H9 (cell line): Measurements from ENCODE around the gene NKX6-2. TPM values are rescaled to one million over a fixed set of nuclear protein-coding genes. Genes with fewer than 3 reads are reported as not detected.

ENCODE experiments used
- DNase-seq: peaks from one replicate; pipeline ENCODE4 v3.0.0-alpha.2; 2017
- H2AFZ ChIP-seq: one replicate; pipeline ENCODE4 v1.6.1; 2013; ENCODE audit warnings: mild to moderate bottlenecking, low read length, control low read depth, moderate library complexity
- H2AK5ac ChIP-seq: 2 replicates; pipeline ENCODE4 v1.6.1; 2013; ENCODE audit warnings: low read length, control low read depth, mixed read lengths; ENCODE audit not compliant: insufficient read length
- H2BK120ac ChIP-seq: one replicate; pipeline ENCODE4 v1.6.1; 2013; ENCODE audit warnings: low read depth, mild to moderate bottlenecking, low read length, control low read depth, inconsistent platforms; ENCODE audit not compliant: poor library complexity, severe bottlenecking
- H2BK12ac ChIP-seq: 2 replicates; pipeline ENCODE4 v1.6.1; 2013; ENCODE audit warnings: low read length, control low read depth, mixed read lengths, low read depth; ENCODE audit not compliant: insufficient read length
- H2BK15ac ChIP-seq: 2 replicates; pipeline ENCODE4 v1.6.1; 2013; ENCODE audit warnings: low read depth, low read length, control low read depth
- H2BK20ac ChIP-seq: one replicate; pipeline ENCODE4 v1.6.1; 2013; ENCODE audit warnings: low read depth, mild to moderate bottlenecking, low read length, control low read depth, inconsistent platforms; ENCODE audit not compliant: poor library complexity, severe bottlenecking
- H2BK5ac ChIP-seq: 2 replicates; pipeline ENCODE4 v1.6.1; 2013; ENCODE audit warnings: low read length, control low read depth, mixed read lengths; ENCODE audit not compliant: insufficient read length
- H3K14ac ChIP-seq: 2 replicates; pipeline ENCODE4 v1.6.1; 2013; ENCODE audit warnings: low read length, control low read depth; ENCODE audit not compliant: insufficient read depth
- H3K18ac ChIP-seq: 2 replicates; pipeline ENCODE4 v1.6.1; 2013; ENCODE audit warnings: low read depth, mild to moderate bottlenecking, mixed read lengths, low read length, control low read depth; ENCODE audit not compliant: insufficient read length
- H3K23ac ChIP-seq: 2 replicates; pipeline ENCODE4 v1.6.1; 2013; ENCODE audit warnings: low read length, control low read depth, mixed read lengths, low read depth; ENCODE audit not compliant: insufficient read length
- H3K23me2 ChIP-seq: 2 replicates; pipeline ENCODE4 v1.6.1; 2013; ENCODE audit warnings: low read depth, mild to moderate bottlenecking, mixed read lengths, low read length, control low read depth; ENCODE audit not compliant: insufficient read length, poor library complexity, severe bottlenecking
- H3K27ac ChIP-seq: 2 replicates; pipeline ENCODE4 v1.5.1; 2013; ENCODE audit warnings: low read length, control low read depth, mixed read lengths, low read depth; ENCODE audit not compliant: insufficient read length
- H3K27me3 ChIP-seq: 2 replicates; pipeline ENCODE4 v1.6.1; 2013; ENCODE audit warnings: low read length, control low read depth, inconsistent platforms; ENCODE audit not compliant: insufficient read depth
- H3K4ac ChIP-seq: 2 replicates; pipeline ENCODE4 v1.6.1; 2013; ENCODE audit warnings: low read depth, mild to moderate bottlenecking, control low read depth, inconsistent platforms, low read length, moderate library complexity
- H3K4me1 ChIP-seq: 2 replicates; pipeline ENCODE4 v1.6.1; 2013; ENCODE audit warnings: low read length, control low read depth, inconsistent platforms; ENCODE audit not compliant: insufficient read depth
- H3K4me2 ChIP-seq: 2 replicates; pipeline ENCODE4 v1.6.1; 2013; ENCODE audit warnings: low read length, control low read depth, mixed read lengths; ENCODE audit not compliant: insufficient read length, insufficient read depth
- H3K56ac ChIP-seq: 2 replicates; pipeline ENCODE4 v1.6.1; 2013; ENCODE audit warnings: low read depth, mild to moderate bottlenecking, mixed read lengths, low read length, control low read depth; ENCODE audit not compliant: insufficient read length
- H3K79me1 ChIP-seq: 2 replicates; pipeline ENCODE4 v1.6.1; 2013; ENCODE audit warnings: low read depth, mild to moderate bottlenecking, moderate library complexity, low read length, control low read depth, inconsistent platforms; ENCODE audit not compliant: insufficient read depth, poor library complexity, severe bottlenecking
- H3K79me2 ChIP-seq: 2 replicates; pipeline ENCODE4 v1.6.1; 2013; ENCODE audit warnings: low read length, control low read depth, inconsistent platforms; ENCODE audit not compliant: insufficient read depth
- H3K9ac ChIP-seq: 2 replicates; pipeline ENCODE4 v1.6.1; 2013; ENCODE audit warnings: low read length, control low read depth, mixed read lengths; ENCODE audit not compliant: insufficient read length; ENCODE audit errors: extremely low read depth
- H3K9me3 ChIP-seq: one replicate; pipeline ENCODE4 v1.6.1; 2013; ENCODE audit warnings: low read depth, low read length, inconsistent platforms; ENCODE audit not compliant: control insufficient read depth
- H3T11ph ChIP-seq: one replicate; pipeline ENCODE4 v1.6.1; 2013; ENCODE audit warnings: mild to moderate bottlenecking, low read length, control low read depth, inconsistent platforms
- H4K20me1 ChIP-seq: one replicate; pipeline ENCODE4 v1.6.1; 2013; ENCODE audit not compliant: control insufficient read depth, insufficient read length, insufficient read depth
- H4K5ac ChIP-seq: 2 replicates; pipeline ENCODE4 v1.6.1; 2013; ENCODE audit warnings: low read depth, mild to moderate bottlenecking, mixed read lengths, low read length, control low read depth; ENCODE audit not compliant: insufficient read length
- H4K8ac ChIP-seq: replicated peaks from 2 replicates; pipeline ENCODE4 v1.6.1; 2013; ENCODE audit warnings: low read length, control low read depth, mixed read lengths, low read depth; ENCODE audit not compliant: insufficient read length
- H4K91ac ChIP-seq: 2 replicates; pipeline ENCODE4 v1.6.1; 2013; ENCODE audit warnings: low read depth, mild to moderate bottlenecking, moderate library complexity, mixed read lengths, low read length, control low read depth; ENCODE audit not compliant: insufficient read length
- H3K27ac Mint-ChIP-seq, 3 experiments: 2 replicates in 2 of 3; 3 replicates in 1 of 3; pipeline ENCODE4 v1.8.0; 2020 to 2021; ENCODE audit warnings: mixed read lengths in 3 of 3, mild to moderate bottlenecking in 1 of 3, moderate library complexity in 1 of 3
- H3K27me3 Mint-ChIP-seq: 2 replicates; pipeline ENCODE4 v1.8.0; 2021; ENCODE audit warnings: low read depth, mild to moderate bottlenecking, moderate library complexity, mixed read lengths
- H3K36me3 Mint-ChIP-seq, 3 experiments: 2 replicates in 2 of 3; 3 replicates in 1 of 3; pipeline ENCODE4 v1.8.0; 2020 to 2021; ENCODE audit warnings: low read depth in 3 of 3, mixed read lengths in 3 of 3; ENCODE audit not compliant: insufficient read depth in 1 of 3
- H3K4me1 Mint-ChIP-seq, 2 experiments: 2 replicates each; pipeline ENCODE4 v1.8.0; 2020; ENCODE audit warnings: mixed read lengths in 2 of 2
- H3K4me3 Mint-ChIP-seq, 2 experiments: 2 replicates in 1 of 2; 3 replicates in 1 of 2; pipeline ENCODE4 v1.8.0; 2020 to 2021; ENCODE audit warnings: mild to moderate bottlenecking in 2 of 2, mixed read lengths in 2 of 2, moderate library complexity in 1 of 2
- H3K9me3 Mint-ChIP-seq, 2 experiments: 2 replicates in 1 of 2; 3 replicates in 1 of 2; pipeline ENCODE4 v1.8.0; 2020; ENCODE audit warnings: mild to moderate bottlenecking in 2 of 2, mixed read lengths in 2 of 2, moderate library complexity in 1 of 2
- CTCF ChIP-seq: fragments of 200-600 bp; sonication (generic); conservative IDR thresholded peaks from 3 replicates; pipeline ENCODE4 v1.8.0; 2021; ENCODE audit warnings: antibody characterized with exemption, mild to moderate bottlenecking
- WGBS: extraction: QIAGEN DNeasy Blood & Tissue Kit; methylation state at CpG from one replicate; pipeline ENCODE4 v1.1.7; 2013; ENCODE audit warnings: missing lambda C conversion rate, low lambda C conversion rate, mixed read lengths; ENCODE audit not compliant: insufficient read length; ENCODE audit errors: extremely low coverage; 5-methylcytosine and 5-hydroxymethylcytosine counted together
- total RNA-seq: library from RNA; stranded (reverse); gene quantifications from 2 replicates; pipeline ENCODE4 v1.2.1, GENCODE V29; 2021

Gene NKX6-2
- total RNA-seq, 1 experiment from 2014 or later, result 0.13 TPM

GRCh38 chr10:132757171-132757570 lies 28.8 kb downstream of the NKX6-2 start:
- Histone ChIP-seq H2AK5ac (no peak overlapping the region), H4K20me1 (no peaks in the 10 kb centered on the region), H3K79me2 (no peaks in the 10 kb centered on the region), H3K9ac (no peak overlapping the region), H4K5ac (no peak overlapping the region), H3K9me3 (no peaks in the 10 kb centered on the region), H3K56ac (no peak overlapping the region), H3K4ac (no peak overlapping the region), H3K27me3 (no peaks in the 10 kb centered on the region), H3K4me1 (no peaks in the 10 kb centered on the region), H2BK5ac (no peak overlapping the region), H3K23me2 (no peaks in the 10 kb centered on the region), H2BK120ac (no peak overlapping the region), H4K8ac (no peak overlapping the region), H3K79me1 (no peaks in the 10 kb centered on the region), H2AFZ (no peak overlapping the region), H4K91ac (no peak overlapping the region), H2BK12ac (no peak overlapping the region), H3K14ac (no peak overlapping the region), H3T11ph (no peak overlapping the region), H3K18ac (no peak overlapping the region), H3K27ac (no peak overlapping the region), H3K4me2 (no peak overlapping the region), H2BK20ac (no peak overlapping the region), H2BK15ac (no peak overlapping the region), H3K23ac (no peak overlapping the region)
- DNase-seq, result no peak
- Mint-ChIP-seq H3K27me3 (peaks cover 2% of the 10 kb centered on the region; the same call in 1 of the 2 replicates), H3K27ac (peak overlapping the region in 1 of 3 experiments; percentile 55; a peak in 1 of 7 replicates), H3K4me3 (no peak overlapping the region), H3K9me3 (peaks cover 11 to 25% of the 10 kb centered on the region in 2 experiments), H3K36me3 (peaks cover 24 to 37% (median 30%) of the 10 kb centered on the region in 3 experiments), H3K4me1 (no peaks in the 10 kb centered on the region)
- WGBS, result no CpG with 5 or more reads among the region's 27 CpGs
- TF ChIP-seq CTCF, result no peak
